ENCODE results near the gene MTMR3.
A peak's percentile ranks its signal among the peaks of the same experiment; 100 is the strongest.
"Not testable (repeated sequence)": the region's sequence is repeated elsewhere in the genome, so short reads cannot be mapped to it uniquely, and the experiment has no call there.

The MTMR3 gene

GRCh38 chr22:29883045-29883774 lies at the start of gene MTMR3:
TSS of gene MTMR3 (plus strand) at chr22:29883174. CDS start at chr22:29971060, 87,886 bp downstream.
- DNase-seq: peak; percentile 92

- no peak for DNase-seq
Measured at GRCh38 chr22:29833392-29833965, 49.5 kb upstream of the MTMR3 start.

GRCh38 chr22:29834046-29834445 lies 48.9 kb upstream of the MTMR3 start:
- no peak for DNase-seq

- not testable (repeated sequence) for DNase-seq
Measured at GRCh38 chr22:29836791-29837370, 46.1 kb upstream of the MTMR3 start.

GRCh38 chr22:29837741-29838598 lies 45.0 kb upstream of the MTMR3 start, which contains the start of gene ASCC2:
TSS of gene ASCC2 (minus strand) at chr22:29838274. CDS start at chr22:29832325, 5,949 bp downstream.
- peak; percentile 99 for DNase-seq

- no peak for DNase-seq
Measured at GRCh38 chr22:29838599-29838956, 44.4 kb upstream of the MTMR3 start.

DNA sequence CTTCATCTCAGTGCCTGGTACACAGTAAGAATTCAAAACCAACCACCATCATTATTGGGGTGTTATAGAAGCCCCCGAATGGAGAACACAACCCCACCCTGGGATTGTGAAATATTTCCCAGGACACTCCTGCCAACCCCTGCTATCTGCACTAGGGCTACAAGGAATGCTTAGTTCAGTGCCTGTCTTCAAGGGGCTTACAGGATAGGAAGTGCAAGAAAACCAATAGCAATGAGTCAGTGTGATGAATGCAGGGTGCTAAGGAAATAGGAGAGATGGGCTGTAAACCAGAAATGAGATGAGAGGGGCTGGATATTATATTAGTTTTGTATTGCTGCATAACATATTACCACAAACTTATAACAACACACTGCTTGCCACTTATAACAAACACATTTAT lies 43.9 kb upstream of the MTMR3 start:
- no peak for DNase-seq

DNA sequence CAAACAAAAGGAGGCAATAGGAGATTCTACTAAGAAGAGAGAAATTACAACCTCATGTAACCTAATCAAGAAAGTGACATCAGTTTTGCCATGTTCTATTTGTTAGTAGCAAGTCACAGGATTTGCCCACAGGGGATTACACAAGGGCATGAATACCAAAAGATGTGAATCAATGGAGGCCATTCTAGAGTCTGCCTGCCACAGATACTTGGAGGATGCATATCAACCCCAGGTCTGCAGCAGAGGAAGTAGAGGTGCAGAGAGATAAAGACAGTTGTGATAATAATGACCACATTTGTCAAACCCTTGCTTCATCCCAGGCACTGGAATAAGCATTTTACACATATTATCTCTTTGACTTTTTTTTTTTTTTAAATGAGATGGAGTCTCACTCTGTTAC lies 42.5 kb upstream of the MTMR3 start:
- DNase-seq: no peak

DNA sequence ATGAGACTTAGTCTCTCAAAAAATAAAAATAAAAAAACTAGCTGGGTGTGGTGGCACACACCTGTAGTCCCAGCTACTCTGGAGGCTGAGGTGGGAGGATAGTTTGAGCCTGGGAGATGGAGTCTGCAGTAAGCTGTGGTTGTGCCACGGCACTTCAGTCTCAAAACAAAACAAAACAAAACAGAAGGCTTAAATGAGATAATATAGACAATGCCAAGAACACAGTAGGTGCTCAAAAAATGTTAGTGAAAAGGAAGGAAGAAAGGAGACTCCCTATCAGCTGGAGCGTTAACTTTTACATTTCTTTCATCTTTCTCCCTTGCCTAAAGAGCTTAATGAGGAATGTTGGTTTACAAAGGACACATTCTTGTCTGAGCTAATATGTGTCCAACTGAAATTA lies 40.8 kb upstream of the MTMR3 start:
- DNase-seq: no peak

GRCh38 chr22:29842740-29843139 lies 40.2 kb upstream of the MTMR3 start:
- DNase-seq: no peak

DNA sequence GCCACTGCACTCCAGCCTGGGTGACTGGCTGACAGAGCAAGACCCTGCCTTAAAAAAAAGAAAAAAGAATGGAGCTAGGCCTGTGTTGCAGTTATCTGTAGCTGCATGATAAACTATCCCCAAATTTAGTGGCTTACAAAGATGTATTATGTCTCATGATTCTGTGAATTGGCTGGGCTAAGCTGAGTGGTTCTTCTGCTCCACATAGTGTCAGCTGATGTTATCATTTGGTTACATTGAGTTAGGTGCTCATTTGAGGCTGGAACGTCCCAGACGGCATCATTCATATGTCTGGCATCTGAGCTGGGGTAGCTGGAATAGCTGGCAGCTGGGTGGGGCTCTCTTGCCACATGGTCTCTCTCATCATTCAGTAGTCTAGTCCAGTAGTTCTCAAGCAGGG lies 36.7 kb upstream of the MTMR3 start:
- no peak for DNase-seq

DNA sequence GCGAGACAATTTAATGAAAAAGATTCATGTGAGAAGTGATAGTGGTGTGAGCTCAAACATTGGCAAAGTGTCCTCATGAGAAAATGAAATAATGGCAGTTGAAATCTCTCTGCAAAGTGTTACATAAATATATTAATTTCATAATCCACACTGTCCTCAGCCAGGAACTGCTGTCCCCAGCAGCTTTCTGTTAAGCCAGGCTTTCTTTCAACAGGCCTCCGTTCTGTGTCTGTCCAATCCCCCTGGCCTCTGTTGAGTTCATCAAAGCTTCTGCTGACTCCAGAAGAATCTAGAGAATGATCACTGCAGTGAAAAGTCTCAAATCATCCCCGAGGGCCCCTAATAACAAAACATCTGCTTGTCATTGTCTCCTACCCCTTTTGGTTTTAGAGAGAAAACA lies 34.9 kb upstream of the MTMR3 start:
- no peak for DNase-seq

DNA sequence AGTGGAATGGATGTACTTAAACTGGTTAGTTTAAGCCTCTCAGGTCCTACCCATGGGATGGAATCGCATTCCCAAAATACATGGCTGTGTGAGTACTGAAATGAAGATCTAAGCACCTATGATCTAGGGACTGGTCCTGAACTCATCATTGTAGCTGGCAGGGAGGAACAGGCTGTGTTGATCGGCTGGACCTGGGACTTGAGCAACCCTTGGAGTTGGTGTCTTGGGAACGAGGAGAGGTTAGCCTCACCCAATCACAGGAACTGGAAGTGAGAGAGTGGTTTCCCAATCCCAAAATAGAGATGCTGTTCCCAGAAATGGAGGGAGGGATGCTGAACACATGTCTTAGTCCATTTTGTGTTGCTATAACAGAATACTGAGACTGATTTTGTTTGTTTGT lies 28.5 kb upstream of the MTMR3 start:
- no peak for DNase-seq

GRCh38 chr22:29855611-29856181 lies 27.3 kb upstream of the MTMR3 start:
- DNase-seq: no peak

GRCh38 chr22:29856496-29856895 lies 26.5 kb upstream of the MTMR3 start:
- no peak for DNase-seq

DNA sequence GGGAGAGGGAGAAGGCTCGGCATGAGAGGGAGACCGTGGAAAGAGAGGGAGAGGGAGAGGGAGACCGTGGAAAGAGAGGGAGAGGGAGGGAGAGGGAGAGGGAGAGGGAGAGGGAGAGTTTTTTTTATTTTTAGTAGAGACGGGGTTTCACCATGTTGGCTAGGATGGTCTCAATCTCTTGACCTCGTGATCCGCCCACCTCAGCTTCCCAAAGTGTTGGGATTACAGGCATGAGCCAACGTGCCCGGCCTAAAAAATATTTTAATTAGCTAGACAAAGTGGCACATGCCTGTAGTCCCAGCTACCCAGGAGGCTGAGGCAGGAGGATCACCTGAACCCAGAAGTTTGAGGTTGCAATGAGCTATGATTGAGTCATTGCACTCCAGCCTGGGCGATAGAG lies 23.9 kb upstream of the MTMR3 start:
- DNase-seq: not testable (repeated sequence)

DNA sequence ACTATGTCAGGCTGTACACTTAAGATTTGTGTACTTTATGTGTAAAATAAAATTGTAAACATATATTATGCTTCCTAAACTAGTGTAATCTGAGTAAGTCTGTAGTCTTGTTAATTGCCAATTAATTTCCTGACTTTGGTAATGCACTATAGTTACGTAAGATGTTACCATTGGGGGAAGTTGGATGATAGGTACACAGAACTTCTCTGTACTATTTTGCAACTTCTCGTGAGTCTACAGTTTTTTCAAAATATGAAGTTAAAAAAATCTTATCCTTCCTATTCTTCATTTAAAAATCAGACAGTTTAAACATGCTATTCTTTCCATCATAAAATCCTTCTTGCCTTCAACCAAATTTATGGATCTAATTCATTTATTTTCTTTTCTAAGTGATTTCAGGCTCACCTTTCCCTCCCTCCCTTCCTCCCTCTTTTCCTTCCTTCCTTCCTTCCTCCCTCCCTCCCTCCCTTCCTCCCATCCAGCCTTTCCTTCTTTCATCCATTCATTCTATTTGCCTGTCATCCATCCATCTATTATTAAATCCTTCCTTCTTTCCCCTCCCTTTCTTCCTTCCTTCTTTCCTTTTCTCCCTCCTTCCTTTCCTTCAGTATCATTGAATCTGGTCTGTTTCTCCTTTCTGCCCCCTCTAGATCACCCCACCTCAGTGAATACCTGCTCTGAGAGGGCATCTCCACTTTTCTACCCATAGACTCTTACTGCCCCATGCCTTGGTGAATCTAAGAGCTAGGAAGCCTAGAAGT lies 22.8 kb upstream of the MTMR3 start:
- no peak for DNase-seq

DNA sequence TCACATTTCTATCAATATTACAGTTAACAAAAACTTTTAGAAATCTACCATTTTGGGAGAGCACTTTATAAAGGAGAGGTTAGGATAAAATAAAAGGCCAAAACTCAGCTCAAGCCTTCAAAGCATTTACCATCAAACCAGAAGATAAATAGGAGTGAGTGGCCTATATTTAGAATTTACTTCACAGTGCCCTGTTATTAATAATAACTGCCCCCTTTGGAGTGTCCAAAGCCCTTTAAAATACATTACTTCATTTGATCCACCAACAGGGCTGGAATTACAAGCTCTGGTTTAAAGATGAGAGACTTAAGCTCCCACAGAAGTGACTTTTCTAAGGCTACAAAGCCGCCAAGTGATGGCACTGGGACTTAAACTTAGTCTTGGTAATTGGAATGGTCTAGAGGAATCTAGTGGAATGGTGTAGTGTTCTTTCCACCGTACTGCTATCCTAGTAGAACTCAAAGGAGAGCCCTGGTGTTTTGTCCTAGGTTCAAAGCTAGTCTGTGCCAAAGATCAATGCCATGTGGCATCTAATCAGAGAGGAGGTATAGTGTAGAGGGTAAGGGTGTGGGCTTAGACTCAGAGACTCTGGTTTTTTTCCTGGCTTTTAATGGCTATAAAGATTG lies 21.2 kb upstream of the MTMR3 start:
- no peak for DNase-seq

GRCh38 chr22:29865572-29865971 lies 17.4 kb upstream of the MTMR3 start:
- DNase-seq: not testable (repeated sequence)

- no peak for DNase-seq
Measured at GRCh38 chr22:29867260-29867659, 15.7 kb upstream of the MTMR3 start.

DNA sequence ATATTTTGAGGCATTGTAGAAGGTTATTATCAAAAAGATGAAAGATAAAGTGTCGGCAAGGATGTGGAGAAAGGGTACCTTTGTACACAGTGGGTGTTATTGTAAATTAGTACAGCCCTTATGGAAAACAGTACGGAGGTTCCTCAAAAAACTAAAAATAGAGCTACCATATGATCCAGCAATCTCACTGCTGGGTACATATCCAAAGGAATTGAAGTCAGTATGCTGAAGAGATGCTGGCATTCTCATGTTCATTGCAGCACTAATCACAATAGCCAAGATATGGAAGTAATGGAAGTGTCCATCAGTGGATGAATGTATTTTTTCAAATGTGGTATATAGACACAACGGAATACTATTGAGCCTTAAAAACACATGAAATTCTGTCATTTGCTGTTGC lies 15.1 kb upstream of the MTMR3 start:
- DNase-seq: no peak

- no peak for DNase-seq
Measured at GRCh38 chr22:29870574-29870973, 12.4 kb upstream of the MTMR3 start.
